ENCODE results near the gene FLT4. TPM values are rescaled to one million over a fixed set of nuclear protein-coding genes. Genes with fewer than 3 reads are reported as not detected.
"Not testable (repeated sequence)": the region's sequence is repeated elsewhere in the genome, so short reads cannot be mapped to it uniquely, and the experiment has no call there.

The FLT4 gene
- total and polyA plus RNA-seq, 9 of the 15 experiments (the other 6 are each of a cell fraction or from before 2014, with no cell fraction given): 0.01 to 0.42 (median 0.14) TPM; not detected in 2

DNA sequence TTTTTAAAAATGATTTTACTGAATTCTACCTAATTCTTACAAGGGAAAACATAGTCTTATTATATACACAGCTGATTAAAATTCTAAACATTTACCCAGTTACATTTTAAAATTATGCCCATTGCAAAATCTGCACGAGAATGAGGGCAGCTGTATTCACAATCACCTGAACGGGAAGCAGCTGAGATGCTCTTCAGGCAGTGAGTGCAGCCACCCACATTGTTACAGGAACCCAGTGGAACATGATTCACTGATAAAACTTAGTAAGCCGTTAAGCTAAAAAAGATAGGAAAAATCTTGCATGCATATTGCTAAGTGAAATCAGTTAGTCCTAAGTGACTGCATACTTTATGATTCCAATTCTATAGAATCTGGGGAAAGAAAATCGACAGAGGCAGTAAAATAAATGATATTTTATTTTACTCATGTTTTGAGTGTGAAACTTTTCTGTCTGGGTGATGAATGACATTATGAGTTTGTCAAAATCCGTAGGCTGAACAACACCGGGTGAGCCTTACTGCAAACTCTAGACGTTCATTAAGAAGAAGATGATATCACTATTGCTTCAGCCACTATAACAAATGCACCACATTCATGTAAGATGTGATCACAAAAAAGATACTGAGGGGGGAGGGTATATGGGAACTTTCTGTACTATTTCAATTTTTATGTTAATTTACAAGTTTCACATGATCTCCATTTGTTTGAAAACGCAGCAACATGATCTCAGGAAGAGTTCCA lies 39.1 kb upstream of the FLT4 start:
- ChIA-PET POLR2A (no interaction called here), CTCF (ENCODE audit: low intra/inter-chr PET ratio) (no interaction called here)
- H3K27ac ChIP-seq (ENCODE audit: extremely low read depth, low read depth, low read length): no peak overlapping the region
- H3K4me1 ChIP-seq (replicated peaks in 1 of 2; ENCODE audit: control insufficient read depth in 2 of 2, insufficient read depth in 2 of 2, low read length in 2 of 2): no peaks in the 10 kb centered on the region
- 3% methylated on average over 8 of the region's 8 CpGs for WGBS (ENCODE audit: insufficient coverage, low coverage, missing lambda C conversion rate)
- H2AFZ ChIP-seq (ENCODE audit: low read depth, low read length): no peak overlapping the region
- H3K79me2 ChIP-seq (ENCODE audit: control insufficient read depth, insufficient read depth, low read length): no peaks in the 10 kb centered on the region
- in situ Hi-C loops (cut with MboI): no loop called here
- no peaks in the 10 kb centered on the region for H4K20me1 ChIP-seq (replicated peaks; ENCODE audit: control insufficient read depth, insufficient read depth, low read length)
- TF ChIP-seq, protein P1, sequence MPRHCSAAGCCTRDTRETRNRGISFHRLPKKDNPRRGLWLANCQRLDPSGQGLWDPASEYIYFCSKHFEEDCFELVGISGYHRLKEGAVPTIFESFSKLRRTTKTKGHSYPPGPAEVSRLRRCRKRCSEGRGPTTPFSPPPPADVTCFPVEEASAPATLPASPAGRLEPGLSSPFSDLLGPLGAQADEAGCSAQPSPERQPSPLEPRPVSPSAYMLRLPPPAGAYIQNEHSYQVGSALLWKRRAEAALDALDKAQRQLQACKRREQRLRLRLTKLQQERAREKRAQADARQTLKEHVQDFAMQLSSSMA (CRISPR knock-in tag; IDR thresholded peaks at IDR 0.05): no peak
- TF ChIP-seq CREB1 (IDR thresholded peaks at IDR 0.05) (no peak), CREB1 (CRISPR knock-in tag; IDR thresholded peaks at IDR 0.05) (no peak), ELF4 (CRISPR knock-in tag; IDR thresholded peaks at IDR 0.05) (no peak), ZFP36 (IDR thresholded peaks at IDR 0.05; ENCODE audit: low read depth, low read length, partially characterized antibody) (peak; percentile 17), ESRRB (CRISPR knock-in tag; IDR thresholded peaks at IDR 0.05; ENCODE audit: borderline replicate concordance) (no peak)
- BruUV-seq (replicated peaks): no TSS peak
- FAIRE-seq (no peak), ATAC-seq (no peak), DNase-seq (ENCODE audit: extremely low read depth in 1 of 4, low spot score in 3 of 4) (no peak)
- intact Hi-C loops (cut with micrococcal nuclease): no loop called here
- H3K36me3 ChIP-seq (ENCODE audit: control insufficient read depth, insufficient read depth, low read length): no peaks in the 10 kb centered on the region
- H3K4me2 ChIP-seq (ENCODE audit: insufficient read depth, low read length): no peak overlapping the region
- no peaks in the 10 kb centered on the region for H3K9me1 ChIP-seq (ENCODE audit: control insufficient read depth, insufficient read depth, low read length)
- H3K27me3 ChIP-seq (ENCODE audit: control insufficient read depth in 2 of 2, insufficient read depth in 2 of 2, low read length in 2 of 2): peaks cover 64% of the 10 kb centered on the region in 2 experiments
- no peaks in the 10 kb centered on the region for H3K9me3 ChIP-seq (replicated peaks; ENCODE audit: control insufficient read depth, insufficient read depth, low read depth, low read length)
- H3K9ac ChIP-seq (ENCODE audit: insufficient read depth in 1 of 2, low read depth in 2 of 2, low read length in 2 of 2): no peak overlapping the region
- H3K4me3 ChIP-seq: no peak overlapping the region

DNA sequence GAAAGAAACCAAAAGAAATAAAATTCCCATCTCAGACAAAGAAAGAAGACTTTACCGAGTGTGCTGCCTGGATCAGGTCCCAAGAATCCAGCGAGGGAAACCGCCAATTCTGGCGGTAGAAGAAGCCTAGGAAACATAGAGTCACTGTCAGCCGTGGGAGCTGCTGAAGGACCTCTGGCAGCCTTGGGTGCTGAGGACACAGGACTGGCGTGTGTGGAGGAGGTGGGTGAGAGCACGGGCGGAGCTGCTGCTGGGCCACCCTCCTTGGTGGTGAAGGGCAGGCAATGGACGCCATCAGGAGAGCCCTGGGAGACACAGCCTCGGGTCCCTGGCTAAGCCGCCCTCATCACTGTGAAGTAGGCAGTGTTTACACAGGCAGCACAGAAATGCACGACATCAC lies 37.4 kb upstream of the FLT4 start:
- H3K79me2 ChIP-seq (ENCODE audit: control insufficient read depth, insufficient read depth, low read length); H3K9me3 ChIP-seq (replicated peaks; ENCODE audit: control insufficient read depth, insufficient read depth, low read depth, low read length); H3K4me1 ChIP-seq (replicated peaks in 1 of 2; ENCODE audit: control insufficient read depth in 2 of 2, insufficient read depth in 2 of 2, low read length in 2 of 2); POLR2A ChIA-PET; H3K9ac ChIP-seq (ENCODE audit: insufficient read depth in 1 of 2, low read depth in 2 of 2, low read length in 2 of 2); H3K27ac ChIP-seq (ENCODE audit: extremely low read depth, low read depth, low read length); H3K4me3 ChIP-seq; H3K9me1 ChIP-seq (ENCODE audit: control insufficient read depth, insufficient read depth, low read length); intact Hi-C loops (cut with micrococcal nuclease); H4K20me1 ChIP-seq (replicated peaks; ENCODE audit: control insufficient read depth, insufficient read depth, low read length); H3K4me2 ChIP-seq (ENCODE audit: insufficient read depth, low read length); CTCF ChIA-PET (ENCODE audit: low intra/inter-chr PET ratio); DNase-seq (ENCODE audit: extremely low read depth in 1 of 4, low spot score in 3 of 4); ATAC-seq; H3K36me3 ChIP-seq (ENCODE audit: control insufficient read depth, insufficient read depth, low read length); in situ Hi-C loops (cut with MboI); H2AFZ ChIP-seq (ENCODE audit: low read depth, low read length); BruUV-seq (replicated peaks): not testable (repeated sequence)
- WGBS (ENCODE audit: insufficient coverage, low coverage, missing lambda C conversion rate): 0% methylated on average over 9 of the region's 12 CpGs
- FAIRE-seq: peak; percentile 51
- H3K27me3 ChIP-seq (ENCODE audit: control insufficient read depth in 2 of 2, insufficient read depth in 2 of 2, low read length in 2 of 2): peaks cover 59 to 65% of the 10 kb centered on the region in 2 experiments
